CD4-positive, alpha-beta T cell (primary cell): Measurements from ENCODE around the gene MAP2K4. TPM values are rescaled to one million over a fixed set of nuclear protein-coding genes. Genes with fewer than 3 reads are reported as not detected.

ENCODE experiments used
- ATAC-seq: fragments of 200-7000 bp; cut with Tn5 transposase; one replicate; pipeline ENCODE4 v1.10.0; 2022; ENCODE audit warnings: mild to moderate bottlenecking; ENCODE audit not compliant: poor library complexity
- CTCF ChIA-PET: fragments of 350-600 bp; sonication (Branson Sonifier 250); formaldehyde crosslinking; loops from one replicate; lab custom pipeline; 2021; ENCODE audit warnings: antibody characterized with exemption, inconsistent platforms; lab: Charles Lee
- POLR2A ChIA-PET: fragments of 350-600 bp; sonication (Branson Sonifier 250); formaldehyde crosslinking; loops from one replicate; lab custom pipeline; 2021; ENCODE audit warnings: antibody characterized with exemption, inconsistent platforms; lab: Charles Lee
- DNase-seq, 14 experiments: peaks; one replicate each; pipeline ENCODE4 v3.0.0-alpha.2; 2013 to 2020; ENCODE audit warnings: mixed read lengths in 2 of 14
- H3K27ac ChIP-seq, 2 donors: one replicate each; pipeline versions ENCODE4 v1.5.1 to v1.7.0; 2013; ENCODE audit warnings: low read length in 2 of 2, low read depth in 1 of 2, mild to moderate bottlenecking in 1 of 2
- H3K27me3 ChIP-seq, 2 experiments: 1 replicate in 1 of 2; 2 replicates in 1 of 2; pipeline versions ENCODE4 v1.6.1 to v1.7.0; 2013; ENCODE audit warnings: low read length in 2 of 2, control low read depth in 1 of 2, mild to moderate bottlenecking in 1 of 2, moderate library complexity in 1 of 2; ENCODE audit not compliant: insufficient read depth in 2 of 2, control insufficient read depth in 1 of 2
- H3K36me3 ChIP-seq: one replicate; pipeline ENCODE4 v1.6.1; 2013; ENCODE audit warnings: low read length, control low read depth; ENCODE audit not compliant: insufficient read depth
- H3K4me1 ChIP-seq: one replicate; pipeline ENCODE4 v1.6.1; 2013; ENCODE audit warnings: low read length, control low read depth; ENCODE audit not compliant: insufficient read depth
- H3K4me3 ChIP-seq: one replicate; pipeline ENCODE4 v1.5.1; 2013; ENCODE audit warnings: mild to moderate bottlenecking, low read length, moderate library complexity
- H3K9me3 ChIP-seq, 2 experiments: 1 replicate in 1 of 2; 2 replicates in 1 of 2; pipeline versions ENCODE4 v1.6.1 to v1.7.0; 2013; ENCODE audit warnings: low read length in 2 of 2, mild to moderate bottlenecking in 2 of 2, control low read depth in 1 of 2, moderate library complexity in 1 of 2; ENCODE audit not compliant: control insufficient read depth in 1 of 2, insufficient read depth in 1 of 2
- H3K27ac Mint-ChIP-seq: one replicate; pipeline ENCODE4 v1.8.0; 2020; ENCODE audit warnings: mixed read lengths
- H3K27me3 Mint-ChIP-seq: one replicate; pipeline ENCODE4 v1.8.0; 2021; ENCODE audit warnings: mixed read lengths
- H3K36me3 Mint-ChIP-seq: one replicate; pipeline ENCODE4 v1.8.0; 2021; ENCODE audit warnings: low read depth, mixed read lengths
- H3K4me1 Mint-ChIP-seq: one replicate; pipeline ENCODE4 v1.8.0; 2021; ENCODE audit warnings: low read depth, mixed read lengths
- H3K4me3 Mint-ChIP-seq: one replicate; pipeline ENCODE4 v1.8.0; 2020; ENCODE audit warnings: mild to moderate bottlenecking, mixed read lengths
- H3K9me3 Mint-ChIP-seq: one replicate; pipeline ENCODE4 v1.8.0; 2020; ENCODE audit warnings: mixed read lengths
- intact Hi-C, 2 experiments: fragments of 100-400 bp; cut with DNase I in 1 of 2; cut with micrococcal nuclease in 1 of 2; formaldehyde crosslinking; loops; one replicate each; pipeline versions ENCODE4 v1.15.1 to v1.9.0; 2023 to 2025; cut with DNase I, micrococcal nuclease
- total RNA-seq, 174 experiments: library from RNA in 2 of 174; stranded (reverse) in 2 of 174; gene quantifications; one replicate each; pipeline ENCODE4 v1.2.3 and lab custom pipeline; 2021 to 2026
- TF ChIP-seq, protein P1 (sequence below): fragments of 200-600 bp; IDR thresholded peaks from one replicate; pipeline ENCODE4 v1.8.0; 2022; ENCODE audit warnings: antibody characterized with exemption, mild to moderate bottlenecking

MAP2K4 gene
- total RNA-seq, 2 experiments from 2014 or later = 22.4 to 22.6 TPM

DNA sequence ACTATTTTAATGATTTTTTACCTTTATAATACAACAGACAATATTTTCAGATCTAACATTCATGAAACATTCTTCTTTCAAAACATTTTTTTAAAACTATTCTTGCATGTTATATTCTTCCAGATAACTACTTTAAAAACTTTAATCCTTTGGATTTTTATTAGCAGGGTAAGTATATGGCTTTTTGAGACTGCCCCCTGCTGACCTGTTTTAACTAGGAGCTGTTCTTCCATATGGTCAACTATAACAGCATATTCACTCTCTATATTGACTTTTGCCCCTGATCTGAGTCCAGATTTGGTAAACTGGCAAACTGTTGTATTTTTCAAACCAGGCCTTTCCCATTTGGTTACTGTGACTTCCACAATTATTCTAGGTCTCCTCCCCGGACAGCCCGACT, 39.9 kb upstream of the MAP2K4 start:
- DNase-seq (no peak), ATAC-seq (no peak)
- Histone ChIP-seq H3K4me1 (no peaks in the 10 kb centered on the region), H3K27me3 (no peaks in the 10 kb centered on the region), H3K4me3 (no peak overlapping the region), H3K27ac (no peak overlapping the region), H3K9me3 (no peaks in the 10 kb centered on the region), H3K36me3 (peaks cover 59% of the 10 kb centered on the region)
- H3K9me3 Mint-ChIP-seq = no peaks in the 10 kb centered on the region
- ChIA-PET CTCF (no interaction called here), POLR2A (no interaction called here)
- H3K4me3 Mint-ChIP-seq = no peak overlapping the region
- H3K27me3 Mint-ChIP-seq = no peaks in the 10 kb centered on the region
- peaks cover 93% of the 10 kb centered on the region for H3K36me3 Mint-ChIP-seq
- H3K4me1 Mint-ChIP-seq = no peaks in the 10 kb centered on the region
- H3K27ac Mint-ChIP-seq = no peak overlapping the region
- intact Hi-C loops = no loop called here
- TF ChIP-seq, protein P1, sequence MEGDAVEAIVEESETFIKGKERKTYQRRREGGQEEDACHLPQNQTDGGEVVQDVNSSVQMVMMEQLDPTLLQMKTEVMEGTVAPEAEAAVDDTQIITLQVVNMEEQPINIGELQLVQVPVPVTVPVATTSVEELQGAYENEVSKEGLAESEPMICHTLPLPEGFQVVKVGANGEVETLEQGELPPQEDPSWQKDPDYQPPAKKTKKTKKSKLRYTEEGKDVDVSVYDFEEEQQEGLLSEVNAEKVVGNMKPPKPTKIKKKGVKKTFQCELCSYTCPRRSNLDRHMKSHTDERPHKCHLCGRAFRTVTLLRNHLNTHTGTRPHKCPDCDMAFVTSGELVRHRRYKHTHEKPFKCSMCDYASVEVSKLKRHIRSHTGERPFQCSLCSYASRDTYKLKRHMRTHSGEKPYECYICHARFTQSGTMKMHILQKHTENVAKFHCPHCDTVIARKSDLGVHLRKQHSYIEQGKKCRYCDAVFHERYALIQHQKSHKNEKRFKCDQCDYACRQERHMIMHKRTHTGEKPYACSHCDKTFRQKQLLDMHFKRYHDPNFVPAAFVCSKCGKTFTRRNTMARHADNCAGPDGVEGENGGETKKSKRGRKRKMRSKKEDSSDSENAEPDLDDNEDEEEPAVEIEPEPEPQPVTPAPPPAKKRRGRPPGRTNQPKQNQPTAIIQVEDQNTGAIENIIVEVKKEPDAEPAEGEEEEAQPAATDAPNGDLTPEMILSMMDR = no peak

DNA sequence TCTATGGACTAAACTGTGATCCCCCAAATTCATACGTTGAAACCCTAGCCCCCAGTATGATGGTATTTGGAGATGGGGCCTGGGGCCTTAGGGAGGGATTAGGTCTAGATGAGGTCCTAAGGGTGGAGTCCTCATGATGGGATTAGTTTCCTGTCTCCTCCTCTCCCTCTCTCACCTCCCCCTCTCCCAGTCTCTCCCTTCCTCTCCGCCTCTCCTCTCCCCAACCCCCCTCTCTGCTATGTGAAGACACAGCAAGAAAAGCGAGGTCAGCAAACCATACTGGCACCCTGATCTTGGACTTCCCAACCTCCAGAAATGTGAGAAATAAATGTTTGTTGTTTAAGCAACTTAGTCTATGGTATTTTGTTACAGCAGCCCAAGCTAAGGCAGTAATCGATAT, 38.8 kb upstream of the MAP2K4 start:
- ATAC-seq (no peak), DNase-seq (no peak)
- TF ChIP-seq, protein P1 = no peak
- ChIA-PET POLR2A (no interaction called here), CTCF (interaction anchor here (1.5 kb wide), 1 partner anchor 18 kb away, joined by 3 read pairs; no protein-coding TSS in a partner anchor)
- peaks cover 67% of the 10 kb centered on the region for H3K36me3 ChIP-seq
- H3K9me3 ChIP-seq = no peaks in the 10 kb centered on the region
- Mint-ChIP-seq H3K4me1 (no peaks in the 10 kb centered on the region), H3K27me3 (no peaks in the 10 kb centered on the region), H3K36me3 (peaks cover 92% of the 10 kb centered on the region), H3K27ac (no peak overlapping the region), H3K9me3 (no peaks in the 10 kb centered on the region), H3K4me3 (no peak overlapping the region)
- H3K4me3 ChIP-seq = no peak overlapping the region
- no peaks in the 10 kb centered on the region for H3K27me3 ChIP-seq
- H3K27ac ChIP-seq = no peak overlapping the region
- intact Hi-C loops = no loop called here
- no peaks in the 10 kb centered on the region for H3K4me1 ChIP-seq

DNA sequence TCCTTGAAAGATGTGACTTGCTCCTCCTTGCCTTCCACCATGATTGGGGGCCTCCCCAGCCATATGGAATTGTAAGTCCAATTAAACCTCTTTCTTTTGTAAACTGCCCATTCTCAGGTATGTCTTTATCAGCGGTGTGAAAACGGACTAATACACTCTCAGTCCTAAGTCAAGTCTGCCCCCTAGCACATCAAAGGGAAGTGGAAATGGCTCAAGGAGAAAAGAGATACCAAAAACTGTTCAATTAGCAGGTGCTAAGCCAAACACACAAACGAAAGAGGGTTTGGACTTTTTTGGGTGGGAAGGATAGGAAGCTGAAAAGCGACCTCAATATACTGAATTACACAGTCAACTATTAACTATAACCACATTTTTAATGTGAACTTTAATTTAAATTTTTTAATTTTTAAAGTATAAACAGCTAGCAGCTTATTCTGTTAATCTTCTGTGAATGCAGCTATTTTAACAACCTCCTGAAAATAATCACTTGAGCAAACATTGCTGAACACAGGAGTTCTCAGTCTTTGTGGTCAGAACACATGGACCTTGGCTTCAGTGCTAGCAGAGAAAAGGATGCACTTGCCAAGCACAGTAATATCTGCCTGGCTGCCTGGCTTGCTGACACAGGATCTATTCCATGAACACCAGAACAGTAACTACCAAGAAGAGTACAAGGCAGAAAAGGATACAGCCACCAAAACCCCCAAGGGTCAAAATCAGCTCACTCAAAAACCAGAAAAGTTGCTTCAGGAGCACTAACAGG, 34.3 kb upstream of the MAP2K4 start:
- Histone ChIP-seq H3K27me3 (no peaks in the 10 kb centered on the region), H3K36me3 (peaks cover 72% of the 10 kb centered on the region), H3K9me3 (no peaks in the 10 kb centered on the region), H3K27ac (no peak overlapping the region), H3K4me3 (no peak overlapping the region), H3K4me1 (no peaks in the 10 kb centered on the region)
- Mint-ChIP-seq H3K4me3 (no peak overlapping the region), H3K9me3 (no peaks in the 10 kb centered on the region), H3K4me1 (peaks cover 26% of the 10 kb centered on the region), H3K27ac (no peak overlapping the region), H3K36me3 (peaks cover 94% of the 10 kb centered on the region), H3K27me3 (no peaks in the 10 kb centered on the region)
- TF ChIP-seq, protein P1 = no peak
- intact Hi-C loops = no loop called here
- DNase-seq (no peak), ATAC-seq (no peak)
- ChIA-PET POLR2A (interaction anchor here (2.5 kb wide), 1 partner anchor 10 kb away, joined by 16 read pairs; the partner anchor contains the start of gene ZNF18), CTCF (interaction anchor here (0.9 kb wide), 1 partner anchor 9 kb away, joined by 3 read pairs; no protein-coding TSS in a partner anchor)
